Breast epithelium (tissue), 3 donors: ENCODE measurements around the gene JPT2.

Experiments
- CTCF ChIP-seq, 3 donors: fragments of 450-650 bp; IDR thresholded peaks; one replicate each; pipeline ENCODE4 v1.5.1; 2016 to 2017; ENCODE audit warnings: antibody characterized with exemption in 3 of 3, mild to moderate bottlenecking in 3 of 3, moderate library complexity in 3 of 3
- POLR2A ChIP-seq: fragments of 450-650 bp; IDR thresholded peaks from one replicate; pipeline ENCODE4 v1.6.1; 2016; ENCODE audit warnings: antibody characterized with exemption, mild to moderate bottlenecking, moderate library complexity
- POLR2AphosphoS5 ChIP-seq, 3 donors: sonication (generic); formaldehyde crosslinking; IDR thresholded peaks; one replicate each; pipeline ENCODE4 v1.6.1; 2017; ENCODE audit warnings: antibody characterized with exemption in 3 of 3

- no peak for TF ChIP-seq CTCF (IDR thresholded peaks at IDR 0.05)
- TF ChIP-seq POLR2AphosphoS5 (IDR thresholded peaks at IDR 0.05), result no peak
- TF ChIP-seq POLR2A, result no peak
Measured at GRCh38 chr16:1721372-1721771, 43.3 kb downstream of the JPT2 start.
